GM06990 (cell line): ENCODE results near the gene ROM1.
"Not testable (repeated sequence)": the region's sequence is repeated elsewhere in the genome, so short reads cannot be mapped to it uniquely, and the experiment has no call there.

Experiments
- DNase-seq: peaks from one replicate; pipeline ENCODE4 v3.0.0-alpha.2; 2011; ENCODE audit not compliant: insufficient read length; ENCODE audit errors: extremely low read depth
- H3K27me3 ChIP-seq: replicated peaks from 2 replicates; pipeline ENCODE4 v1.6.0; 2011; ENCODE audit warnings: low read length; ENCODE audit not compliant: control insufficient read depth, insufficient read depth
- H3K36me3 ChIP-seq: 2 replicates; pipeline ENCODE4 v1.5.1; 2011; ENCODE audit warnings: low read length; ENCODE audit not compliant: control insufficient read depth, insufficient read depth
- H3K4me3 ChIP-seq: replicated peaks from 2 replicates; pipeline ENCODE4 v1.5.1; 2011; ENCODE audit warnings: low read depth, mild to moderate bottlenecking, control low read depth, low read length
- CTCF ChIP-seq: IDR thresholded peaks from 2 replicates; pipeline ENCODE4 v1.5.1; 2011; ENCODE audit warnings: low read length, control low read depth, mild to moderate bottlenecking, inconsistent platforms; ENCODE audit not compliant: insufficient read depth, poor library complexity, severe bottlenecking

ROM1 gene

GRCh38 chr11:62575837-62576236, 37.2 kb upstream of the ROM1 start:
- Histone ChIP-seq H3K27me3 (no peaks in the 10 kb centered on the region), H3K4me3 (no peak overlapping the region), H3K36me3 (peaks cover 19% of the 10 kb centered on the region)
- TF ChIP-seq CTCF = no peak
- DNase-seq = no peak

- Histone ChIP-seq H3K36me3 (peaks cover 15% of the 10 kb centered on the region), H3K4me3 (no peak overlapping the region), H3K27me3 (no peaks in the 10 kb centered on the region)
- DNase-seq = no peak
- TF ChIP-seq CTCF = no peak
Measured at GRCh38 chr11:62577046-62577714, 35.9 kb upstream of the ROM1 start.

GRCh38 chr11:62578541-62578940, 34.5 kb upstream of the ROM1 start:
- TF ChIP-seq CTCF = no peak
- DNase-seq = no peak
- Histone ChIP-seq H3K36me3 (peaks cover 17% of the 10 kb centered on the region), H3K27me3 (no peaks in the 10 kb centered on the region), H3K4me3 (no peak overlapping the region)

- no peak for DNase-seq
- Histone ChIP-seq H3K36me3 (peaks cover 19% of the 10 kb centered on the region), H3K4me3 (no peak overlapping the region), H3K27me3 (no peaks in the 10 kb centered on the region)
- no peak for TF ChIP-seq CTCF
Measured at GRCh38 chr11:62579252-62579651, 33.8 kb upstream of the ROM1 start.

- H3K27me3 ChIP-seq = no peaks in the 10 kb centered on the region
- TF ChIP-seq CTCF = no peak
- H3K4me3 ChIP-seq = no peak overlapping the region
- no peak for DNase-seq
- H3K36me3 ChIP-seq = peaks cover 22% of the 10 kb centered on the region
Measured at GRCh38 chr11:62580959-62581715, 31.9 kb upstream of the ROM1 start.

- H3K27me3 ChIP-seq, DNase-seq, H3K4me3 ChIP-seq: not testable (repeated sequence)
- H3K36me3 ChIP-seq = peaks cover 22% of the 10 kb centered on the region
Measured at GRCh38 chr11:62581735-62582134, 31.3 kb upstream of the ROM1 start.

GRCh38 chr11:62585356-62585755, 27.7 kb upstream of the ROM1 start:
- peaks cover 19% of the 10 kb centered on the region for H3K36me3 ChIP-seq
- H3K4me3 ChIP-seq, H3K27me3 ChIP-seq, DNase-seq: not testable (repeated sequence)
